T-helper 22 cell (primary cell): ENCODE data around the gene INPP5D.
A peak's percentile ranks its signal among the peaks of the same experiment; 100 is the strongest.
"Not testable (repeated sequence)": the region's sequence is repeated elsewhere in the genome, so short reads cannot be mapped to it uniquely, and the experiment has no call there.

Experiments used
- DNase-seq: peaks from one replicate; pipeline ENCODE4 v3.0.0-alpha.2; 2020; ENCODE audit warnings: low read depth

Gene INPP5D

DNA sequence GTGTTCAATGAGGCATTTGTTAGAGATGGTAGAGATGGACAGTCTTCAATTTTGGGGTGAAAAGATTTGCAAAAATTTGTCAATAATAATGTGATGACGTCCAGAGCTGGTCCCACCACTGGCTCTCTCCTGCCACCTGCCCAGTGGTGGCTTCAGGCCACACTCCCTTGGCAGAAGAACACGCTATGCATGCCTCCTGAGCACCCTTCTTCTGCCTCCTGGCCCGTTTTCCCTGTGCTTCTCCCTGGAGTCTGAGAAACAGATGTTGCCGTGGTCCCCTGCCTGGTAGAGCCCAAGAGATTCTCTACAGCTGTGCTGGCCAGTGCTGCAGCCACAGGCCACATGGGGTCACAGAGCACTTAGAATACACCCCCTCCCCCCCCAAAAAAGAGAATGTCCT is 33.6 kb downstream of the INPP5D start:
- DNase-seq, result no peak

DNA sequence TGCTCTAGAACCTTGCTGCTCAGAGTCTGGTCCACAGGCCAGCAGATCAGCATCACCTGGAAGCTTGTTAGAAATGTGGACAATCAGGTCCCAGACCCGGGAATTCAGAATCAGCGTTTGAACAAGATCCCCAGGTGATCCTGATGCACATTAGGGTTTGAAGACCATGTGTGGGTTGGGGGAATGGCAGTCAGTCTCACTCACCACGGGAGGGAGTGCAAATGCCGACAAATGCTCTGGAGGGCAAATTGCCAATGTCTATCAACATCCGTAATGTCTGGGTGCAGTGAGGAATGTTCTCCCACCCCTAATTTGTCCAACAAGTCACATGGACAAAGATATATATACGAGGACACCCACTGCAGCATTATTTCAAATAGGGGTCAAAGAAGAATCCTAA is 34.5 kb downstream of the INPP5D start:
- DNase-seq, result no peak

DNA sequence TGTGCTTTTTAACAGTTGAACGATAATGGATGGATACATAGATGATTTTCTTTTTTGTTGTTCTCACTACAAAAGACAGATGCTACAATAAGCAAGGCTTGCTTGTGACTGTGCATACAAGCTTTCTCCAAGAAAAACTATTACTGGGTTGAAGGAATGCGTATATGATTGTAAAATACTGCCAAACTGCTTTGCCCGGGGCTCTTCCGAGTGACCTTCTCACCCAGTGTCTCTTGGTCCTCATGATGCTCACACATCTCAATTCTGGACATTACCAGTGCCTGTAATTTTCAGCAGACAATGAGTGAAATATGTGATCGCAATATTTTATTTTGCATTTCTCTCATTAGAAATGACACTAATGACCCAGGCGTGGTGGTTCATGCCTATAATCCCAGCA is 35.9 kb downstream of the INPP5D start:
- DNase-seq, result no peak

DNA sequence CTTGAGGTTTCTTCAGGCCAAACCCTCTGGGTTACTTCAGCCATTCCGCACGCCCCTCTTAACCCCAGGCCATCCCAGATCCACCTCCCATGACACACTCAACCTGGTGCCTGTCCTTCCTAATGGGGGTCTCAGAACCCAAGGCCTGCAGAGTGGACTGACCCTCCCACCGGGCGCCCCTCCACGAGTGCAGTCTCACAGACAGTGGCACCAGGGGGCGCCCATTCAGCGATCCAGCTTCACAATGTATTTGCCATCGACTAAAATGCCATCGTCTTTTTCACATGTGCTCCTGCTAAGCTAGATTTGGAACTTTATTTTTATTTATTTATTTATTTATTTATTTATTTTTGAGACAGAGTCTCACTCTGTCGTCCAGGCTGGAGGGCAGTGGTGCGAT is 38.5 kb downstream of the INPP5D start:
- no peak for DNase-seq

DNA sequence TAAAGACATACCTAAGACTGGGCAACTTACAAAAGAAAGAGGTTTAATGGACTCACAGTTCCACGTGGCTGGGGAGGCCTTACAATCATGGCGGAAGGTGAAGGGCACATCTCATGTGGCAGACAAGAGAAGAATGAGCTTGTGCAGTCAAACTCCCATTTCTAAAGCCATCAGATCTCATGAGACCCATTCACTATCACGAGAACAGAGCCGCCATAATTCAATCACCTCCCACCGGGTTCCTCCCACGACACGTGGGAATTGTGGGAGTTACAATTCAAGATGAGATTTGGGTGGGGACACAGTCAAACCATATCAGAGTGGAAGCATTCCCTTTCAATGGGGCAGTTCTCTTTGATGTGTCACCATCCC is 39.7 kb downstream of the INPP5D start:
- DNase-seq, result not testable (repeated sequence)

DNA sequence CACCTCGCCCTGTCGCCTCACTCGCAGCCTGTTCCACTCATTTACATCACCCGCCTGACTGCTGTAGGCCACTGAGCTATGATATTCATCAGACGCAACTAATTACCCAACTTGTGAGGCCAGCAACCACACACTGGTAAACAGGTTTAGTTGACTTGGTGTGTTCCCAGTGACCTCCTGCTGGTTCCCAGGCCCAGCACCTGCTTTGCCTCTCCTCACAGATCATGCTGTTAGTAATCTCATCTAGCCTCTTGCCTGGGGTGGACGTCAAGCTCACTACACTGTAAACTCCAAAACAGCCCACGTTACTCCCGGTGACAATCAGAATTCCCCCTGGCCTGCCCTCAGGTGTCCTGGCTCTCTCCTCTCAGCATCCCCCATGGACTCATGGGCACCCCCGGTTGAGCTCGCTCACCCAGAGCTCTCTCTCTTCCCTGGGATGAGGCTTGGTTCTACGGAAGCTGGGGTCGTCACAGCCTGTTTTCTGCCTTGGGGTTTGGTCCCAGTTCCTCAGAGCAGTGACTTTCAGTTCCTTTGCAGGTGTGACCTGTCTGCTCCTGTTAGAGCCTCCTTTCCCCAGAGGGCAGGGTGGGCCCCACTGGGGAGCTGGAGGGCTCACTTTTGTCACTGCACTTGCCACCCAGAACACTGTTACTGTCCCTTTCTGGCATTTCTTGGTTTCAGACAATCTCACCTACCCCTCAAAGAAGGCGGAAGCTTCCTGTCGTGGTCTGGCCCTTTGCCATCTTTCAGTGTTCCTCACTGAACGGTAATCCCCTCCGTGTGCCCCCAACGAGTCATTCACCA is 40.3 kb downstream of the INPP5D start:
- DNase-seq, result peak; percentile 24

DNA sequence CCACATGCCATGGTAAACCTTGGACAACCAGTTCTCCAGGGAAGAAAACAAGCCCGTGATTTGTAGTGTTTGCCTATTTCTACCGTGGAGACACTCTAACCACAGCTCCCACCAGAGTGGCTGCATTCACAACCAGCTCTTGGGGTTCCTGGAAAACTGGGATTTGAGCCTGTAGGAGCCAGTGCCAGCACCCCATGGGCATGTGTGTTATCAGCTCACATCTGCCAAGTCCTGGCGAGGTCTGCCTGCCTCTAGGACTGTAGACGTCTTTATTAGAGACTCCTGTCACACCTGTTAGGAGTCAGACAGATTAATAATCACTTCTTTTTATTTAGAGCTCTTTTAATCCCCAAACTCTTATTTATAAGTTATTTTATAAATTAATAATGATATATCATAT is 41.0 kb downstream of the INPP5D start:
- DNase-seq, result no peak

DNA sequence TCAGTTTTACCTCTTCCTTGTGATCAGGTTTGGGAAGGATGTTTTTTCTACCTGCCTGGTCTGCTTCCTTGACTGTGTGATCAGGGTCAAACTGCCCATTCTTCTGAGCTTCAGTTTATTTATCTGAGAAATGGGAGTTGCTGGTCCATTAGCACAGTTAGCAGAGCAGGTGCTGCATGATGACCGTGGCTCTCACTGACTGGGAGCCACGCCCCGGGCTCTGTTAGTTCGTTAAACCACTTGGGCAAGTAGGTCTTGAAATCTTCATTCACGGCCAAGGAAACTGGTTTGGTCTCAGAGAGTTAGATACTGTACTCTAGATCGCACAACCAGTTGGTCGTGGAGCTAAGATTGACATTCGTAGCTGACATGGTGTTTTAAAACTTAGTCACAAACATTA is 41.7 kb downstream of the INPP5D start:
- DNase-seq, result no peak

DNA sequence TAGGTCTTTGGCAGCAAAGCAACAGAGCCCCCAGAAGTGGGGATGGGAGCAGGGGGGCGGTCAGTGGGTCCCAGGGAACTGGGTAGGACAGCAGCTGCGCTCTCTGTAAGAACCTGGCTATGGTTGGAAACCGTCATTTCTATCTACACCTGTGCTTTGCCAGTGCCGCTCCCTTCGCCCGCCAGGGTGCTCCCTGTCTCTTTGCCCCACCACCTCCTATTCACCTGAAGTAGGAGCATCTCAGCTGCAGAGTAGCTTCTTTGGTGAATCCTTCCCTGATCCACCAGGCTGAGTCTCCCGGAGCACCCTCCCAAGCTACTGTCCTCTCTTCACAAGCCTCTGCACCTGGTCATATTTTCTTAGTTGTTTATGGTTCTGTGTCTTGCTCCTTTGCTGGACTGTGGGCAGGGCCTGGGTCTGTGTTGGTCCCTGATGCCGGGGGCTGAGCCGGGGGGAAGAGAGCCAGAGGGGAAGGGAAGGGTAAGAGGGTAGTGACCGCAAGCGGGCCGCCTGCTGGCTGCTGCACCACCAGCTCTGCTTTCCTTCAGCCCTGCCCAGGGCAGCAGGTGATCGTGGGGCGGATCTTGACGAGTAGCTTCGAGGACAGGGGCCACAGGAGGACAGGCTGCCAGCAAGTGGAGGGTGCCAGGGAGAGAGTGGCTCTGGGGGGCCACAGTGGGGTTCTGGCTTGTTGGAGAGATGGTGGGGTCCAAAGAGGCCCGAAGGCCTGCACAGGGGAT is 45.2 kb downstream of the INPP5D start:
- DNase-seq, result no peak

DNA sequence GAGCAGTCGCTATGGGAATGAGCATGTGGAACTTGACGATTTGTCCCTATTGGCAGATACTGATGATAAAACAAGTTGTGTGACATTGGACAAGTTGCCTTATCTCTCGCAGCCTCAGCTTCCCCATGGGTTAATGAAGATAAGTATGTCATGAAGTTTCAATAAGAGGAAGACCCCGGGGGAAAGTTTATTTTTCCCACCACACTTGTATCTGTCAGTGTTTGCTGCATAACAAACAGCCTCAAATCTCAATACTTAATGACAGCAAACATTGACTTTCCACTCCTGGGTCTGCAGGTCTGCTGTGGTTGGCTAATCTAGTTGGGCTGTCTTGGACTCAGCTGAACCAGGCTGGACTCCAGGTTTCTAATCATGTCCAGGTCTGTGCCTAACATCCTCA is 45.8 kb downstream of the INPP5D start:
- no peak for DNase-seq

DNA sequence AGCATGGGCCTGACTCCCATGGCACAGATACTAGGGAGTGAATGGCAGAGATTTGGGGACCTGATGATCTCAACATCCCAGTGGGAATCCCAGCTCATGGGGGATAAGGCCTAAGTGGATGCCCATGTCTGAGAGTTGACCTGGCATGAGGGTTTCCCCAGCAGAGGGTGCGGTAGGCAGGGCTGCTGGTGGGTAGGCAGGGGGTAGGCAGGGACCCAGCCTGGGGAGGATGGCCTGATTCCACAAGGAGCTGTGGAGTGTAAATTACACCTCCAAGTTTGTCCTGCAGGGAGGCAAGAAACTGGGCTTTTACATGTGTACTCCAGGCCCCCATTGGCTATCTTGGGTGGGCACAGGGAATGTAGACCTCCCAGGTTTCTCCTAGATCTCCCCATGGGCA is 46.9 kb downstream of the INPP5D start:
- DNase-seq, result no peak

DNA sequence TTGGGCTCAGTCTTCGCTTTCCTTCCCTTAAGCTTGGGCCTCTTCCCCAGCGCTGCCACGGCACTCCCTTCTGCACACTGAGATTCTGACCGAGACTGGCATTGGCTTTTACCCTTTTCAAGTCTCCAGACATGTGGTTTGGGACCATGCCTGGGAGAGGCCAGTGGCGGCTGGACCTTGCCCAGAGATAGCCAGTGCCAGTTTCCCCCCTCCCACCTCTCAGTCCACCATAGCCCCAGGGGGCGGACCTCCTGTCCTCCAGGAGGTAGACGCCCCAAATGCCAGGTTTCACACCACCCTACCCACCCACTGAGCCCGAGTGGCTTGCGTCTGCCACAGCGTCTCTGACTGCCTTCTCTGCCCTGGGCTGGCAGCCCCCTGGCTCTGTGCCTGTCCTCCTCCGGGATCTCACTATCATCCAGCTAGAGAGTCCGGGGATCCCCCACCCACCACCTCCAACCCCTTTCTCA is 47.7 kb downstream of the INPP5D start:
- no peak for DNase-seq

DNA sequence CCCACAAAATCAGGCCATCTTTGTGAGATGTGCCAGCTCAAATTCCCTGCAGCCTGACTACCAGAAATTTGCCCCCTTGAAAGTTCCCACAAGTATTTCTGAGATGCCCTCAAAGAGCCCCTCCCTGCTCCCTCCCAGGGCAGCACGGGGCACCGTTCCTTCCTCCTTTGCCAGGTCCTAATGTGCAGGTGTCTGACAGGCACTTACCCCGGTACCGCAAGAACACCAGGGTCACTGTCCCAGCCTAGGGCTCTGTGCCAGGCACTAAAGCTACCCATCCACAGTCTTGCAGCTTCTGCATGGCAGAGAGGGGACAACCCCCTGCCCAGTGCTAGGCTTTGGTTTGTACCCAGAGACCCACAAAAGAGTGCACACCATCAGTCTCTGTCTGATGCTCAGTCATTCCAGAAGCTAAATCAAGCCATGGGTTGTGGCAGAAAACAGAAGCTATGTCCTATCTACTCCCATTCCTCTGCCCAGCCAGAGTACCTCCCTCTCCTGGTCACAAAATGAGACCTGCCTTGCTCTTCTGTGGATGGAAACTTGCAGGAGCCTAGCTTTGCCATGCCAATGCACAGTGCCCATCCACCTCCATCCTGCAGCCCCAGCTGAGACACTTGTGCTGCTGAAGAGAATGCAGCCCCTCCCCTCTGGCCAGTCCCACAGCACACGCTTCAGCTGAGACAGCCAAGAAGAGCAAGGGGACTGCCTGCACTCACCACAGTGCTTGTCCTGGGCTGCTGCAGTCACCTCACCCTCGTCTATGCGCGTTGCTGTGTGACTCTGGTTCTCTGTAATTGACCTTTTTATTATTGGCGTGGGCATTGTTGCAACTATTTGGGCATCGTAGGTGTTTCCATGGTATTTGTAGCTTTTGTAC is 48.7 kb downstream of the INPP5D start:
- no peak for DNase-seq

DNA sequence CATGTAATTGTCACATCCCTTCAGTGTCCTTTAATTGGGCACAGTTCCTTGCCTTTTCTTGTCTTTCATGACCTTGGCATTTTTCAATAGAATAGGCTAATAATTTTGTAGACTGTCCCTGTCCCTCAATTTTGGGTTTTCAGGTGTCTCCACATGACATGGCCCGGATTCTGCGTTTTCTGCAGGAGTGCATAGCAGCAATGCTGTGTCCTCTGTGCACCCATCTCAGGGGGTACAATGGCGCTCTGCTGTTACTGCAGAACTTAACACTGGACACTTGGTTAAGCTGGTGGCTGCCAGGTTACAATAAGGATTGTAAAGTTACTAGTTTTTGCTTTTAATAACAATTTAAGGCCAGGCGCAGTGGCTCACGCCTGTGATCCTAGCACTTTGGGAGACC is 51.3 kb downstream of the INPP5D start:
- DNase-seq, result no peak

DNA sequence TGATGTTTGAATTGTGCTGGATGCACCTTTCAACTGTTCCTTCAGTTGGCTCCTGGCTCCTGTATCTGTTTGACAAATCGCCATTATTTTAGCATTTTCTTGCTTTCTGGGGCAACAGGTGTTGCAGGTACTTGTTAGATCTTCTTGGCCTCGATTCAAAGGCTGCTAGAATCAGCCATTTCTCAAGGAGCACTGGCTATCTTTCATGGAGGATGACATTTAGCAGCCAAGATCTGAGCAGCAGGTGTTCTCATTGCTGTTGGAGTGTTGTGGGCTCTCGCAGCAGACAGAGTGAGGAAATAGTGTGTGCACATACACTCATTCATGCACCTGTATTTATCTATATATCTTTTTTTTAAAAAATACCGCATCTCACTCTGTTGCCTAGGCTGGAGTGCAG is 52.2 kb downstream of the INPP5D start:
- no peak for DNase-seq

DNA sequence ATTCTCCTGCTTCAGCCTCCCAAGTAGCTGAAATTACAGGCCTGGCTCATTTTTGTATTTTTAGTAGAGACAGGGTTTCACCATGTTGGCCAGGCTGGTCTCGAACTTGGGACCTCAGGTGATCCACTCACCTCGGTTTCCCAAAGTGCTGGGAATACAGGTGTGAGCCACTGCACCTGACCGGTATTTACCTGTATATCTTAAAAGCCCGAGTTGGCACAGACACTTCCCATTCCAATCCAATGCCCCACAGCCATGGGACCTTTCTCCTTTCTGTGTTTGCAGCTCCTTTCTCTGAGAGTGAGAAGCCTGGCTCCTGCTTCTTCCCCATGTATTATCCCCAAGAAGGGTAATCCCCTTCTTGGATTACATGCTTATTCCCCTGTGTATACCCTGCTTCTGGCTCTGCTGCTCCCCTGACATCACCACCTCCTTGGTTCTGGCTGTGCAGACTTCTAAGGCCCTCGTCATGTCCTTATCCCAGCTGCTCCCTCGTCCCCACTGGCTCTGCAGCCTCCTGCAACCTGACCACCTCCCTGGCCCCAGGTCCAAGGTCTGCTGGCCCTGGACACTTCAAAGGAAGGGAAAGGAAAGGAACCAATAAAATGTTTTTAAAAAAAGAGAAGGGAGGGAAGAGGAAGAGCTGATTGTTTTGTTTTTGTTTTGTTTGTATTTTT is 52.8 kb downstream of the INPP5D start:
- DNase-seq, result no peak

DNA sequence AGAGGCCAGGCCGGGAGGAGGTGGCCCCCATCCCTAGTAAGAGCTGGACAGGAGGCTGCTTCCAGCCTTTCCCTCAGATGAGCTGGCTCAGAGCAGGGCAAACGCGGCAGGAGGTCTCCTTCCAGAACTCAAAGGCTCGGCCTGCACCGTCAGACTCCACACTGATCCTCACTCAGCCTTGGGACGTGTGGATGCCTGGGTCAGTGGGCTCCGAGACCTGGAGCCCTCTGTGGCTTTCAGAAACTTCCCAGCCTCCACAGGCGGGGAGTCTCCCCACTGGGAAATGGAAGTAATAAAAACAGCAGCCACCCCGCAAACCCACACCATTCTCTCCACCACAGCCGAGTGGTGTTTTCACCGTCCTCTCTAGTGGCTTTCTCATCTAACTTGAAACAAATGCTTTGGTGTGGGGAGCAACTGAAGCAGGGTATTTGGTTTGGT is 54.3 kb downstream of the INPP5D start:
- no peak for DNase-seq

DNA sequence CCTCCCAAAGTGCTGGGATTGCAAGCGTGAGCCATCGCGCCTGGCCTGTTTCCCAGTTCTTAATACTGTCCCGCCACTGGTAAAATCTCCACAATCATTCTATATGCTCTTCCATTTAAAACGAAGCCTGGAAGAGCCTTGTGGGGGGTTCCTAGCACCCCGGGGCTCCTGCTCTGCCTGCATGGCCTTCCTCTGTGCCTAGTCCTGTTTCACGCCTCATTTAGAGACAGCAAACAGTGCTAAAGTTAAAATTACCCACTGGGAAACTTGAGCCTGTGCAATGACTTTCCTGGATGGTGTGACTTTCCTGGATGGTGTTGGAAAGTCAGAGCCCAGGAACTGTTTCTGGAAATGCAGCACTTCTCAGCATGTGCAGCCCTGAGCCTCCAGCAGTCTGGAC is 55.0 kb downstream of the INPP5D start:
- no peak for DNase-seq

DNA sequence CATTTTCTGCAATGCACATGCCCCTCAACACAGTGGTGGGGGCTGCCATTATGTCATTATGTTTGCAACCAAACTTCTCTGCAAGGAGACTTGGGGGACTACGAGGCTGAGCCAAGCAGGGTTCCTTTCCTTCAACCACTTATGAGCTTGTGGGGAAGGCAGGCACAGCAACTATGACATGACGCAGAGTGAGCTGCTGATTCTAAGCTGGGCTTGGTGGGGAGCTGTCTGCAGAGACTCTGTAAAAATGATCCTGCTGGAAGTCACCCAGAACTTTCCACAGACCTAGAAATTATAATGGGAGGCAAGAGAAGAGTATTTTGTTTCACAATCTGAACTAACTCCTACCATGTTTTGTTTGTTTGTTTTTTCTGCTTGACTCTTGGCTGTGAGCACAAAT is 55.6 kb downstream of the INPP5D start:
- no peak for DNase-seq

DNA sequence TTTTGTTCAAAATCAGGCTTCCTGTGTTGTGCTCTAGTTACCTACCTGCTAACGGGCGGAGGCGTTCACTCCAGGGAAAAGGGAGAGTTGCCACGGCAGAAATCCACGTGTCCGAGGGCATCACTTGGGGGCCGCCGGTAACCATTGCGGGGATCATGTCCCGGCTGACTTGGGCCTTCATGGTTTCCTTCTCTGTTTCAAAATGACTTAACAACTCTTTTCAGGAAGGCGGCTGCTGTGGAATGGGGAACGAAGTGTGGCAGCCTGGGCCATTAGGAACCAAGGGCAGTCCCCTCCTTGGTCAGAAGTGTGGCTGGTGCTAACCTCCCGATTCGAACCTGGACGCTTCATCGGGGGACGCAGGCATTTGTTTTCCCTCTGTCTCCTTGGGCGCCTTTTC is 56.8 kb downstream of the INPP5D start:
- DNase-seq, result no peak

DNA sequence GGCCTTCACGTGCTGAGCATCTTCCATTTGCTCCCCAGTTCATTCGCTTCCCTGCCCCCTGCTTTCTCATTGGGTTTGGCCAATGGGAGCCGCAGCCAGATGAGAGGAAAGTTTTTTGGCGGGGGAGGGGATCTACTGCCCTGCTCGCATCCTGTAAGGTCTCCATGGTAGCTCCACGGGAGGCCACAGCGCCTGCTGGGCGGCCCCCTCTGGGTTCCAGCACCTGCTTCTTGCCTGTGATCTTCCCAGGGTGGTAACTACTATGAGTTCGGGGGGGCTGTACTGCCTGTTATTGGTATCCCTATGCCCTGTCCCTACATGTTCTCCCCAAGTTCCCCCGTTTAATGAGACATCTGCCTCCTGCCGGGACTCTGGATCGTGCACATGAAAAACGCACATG is 57.2 kb downstream of the INPP5D start:
- DNase-seq, result no peak
